ENCODE measurements around the gene PRSS27.

The PRSS27 gene

DNA sequence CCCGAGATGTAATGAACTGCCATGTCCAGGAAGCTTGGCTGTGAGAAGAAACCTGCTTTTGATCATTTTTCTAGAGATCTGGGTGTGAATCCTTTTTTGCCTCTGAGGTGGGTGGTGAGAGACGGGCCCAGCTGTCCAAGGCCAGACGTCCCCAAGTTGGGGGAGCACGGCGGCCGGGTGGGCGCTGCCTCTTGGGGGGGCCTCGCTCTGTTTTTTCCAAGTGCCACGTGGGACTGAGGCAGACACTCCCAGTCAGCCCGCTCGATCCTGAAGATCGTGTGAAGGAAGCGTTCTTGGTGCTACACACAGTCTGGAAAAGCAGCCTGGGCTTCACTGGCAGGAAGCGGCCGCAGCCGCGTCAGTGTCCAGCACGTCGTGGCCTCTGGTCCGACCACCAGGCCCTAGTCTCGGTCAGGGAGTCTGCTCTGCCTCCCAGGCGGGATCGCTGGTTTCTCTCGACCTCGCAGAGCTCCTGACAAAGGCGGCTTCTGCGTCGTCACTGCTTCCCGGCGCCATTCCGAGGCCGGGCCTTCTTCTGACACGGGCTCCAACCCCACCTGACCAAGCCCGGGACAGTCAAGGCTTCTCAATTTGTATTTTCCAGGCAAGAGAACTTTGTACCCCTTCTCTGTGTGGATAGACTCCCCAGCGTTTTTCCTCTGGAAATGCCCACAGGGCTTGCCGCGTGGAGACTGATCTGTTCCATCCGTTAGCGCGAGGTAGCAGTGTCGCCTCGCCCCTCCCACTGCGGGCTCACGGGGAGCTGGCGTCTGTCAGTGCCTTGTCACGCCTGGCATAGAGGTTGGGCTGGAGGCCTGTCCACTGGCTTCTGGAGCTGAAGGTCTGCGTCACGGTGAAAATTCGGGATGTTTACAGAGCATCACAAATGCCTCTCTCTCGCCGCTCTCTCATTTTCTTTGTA is 12.4 kb downstream of the PRSS27 start:
- TF ChIP-seq MYC (IDR thresholded peaks at IDR 0.05; ENCODE audit: low read depth, low read length) (no peak), POLR2A (IDR thresholded peaks at IDR 0.05; ENCODE audit: extremely low read depth, insufficient read length) (no peak)
- TF ChIP-seq, protein P1, sequence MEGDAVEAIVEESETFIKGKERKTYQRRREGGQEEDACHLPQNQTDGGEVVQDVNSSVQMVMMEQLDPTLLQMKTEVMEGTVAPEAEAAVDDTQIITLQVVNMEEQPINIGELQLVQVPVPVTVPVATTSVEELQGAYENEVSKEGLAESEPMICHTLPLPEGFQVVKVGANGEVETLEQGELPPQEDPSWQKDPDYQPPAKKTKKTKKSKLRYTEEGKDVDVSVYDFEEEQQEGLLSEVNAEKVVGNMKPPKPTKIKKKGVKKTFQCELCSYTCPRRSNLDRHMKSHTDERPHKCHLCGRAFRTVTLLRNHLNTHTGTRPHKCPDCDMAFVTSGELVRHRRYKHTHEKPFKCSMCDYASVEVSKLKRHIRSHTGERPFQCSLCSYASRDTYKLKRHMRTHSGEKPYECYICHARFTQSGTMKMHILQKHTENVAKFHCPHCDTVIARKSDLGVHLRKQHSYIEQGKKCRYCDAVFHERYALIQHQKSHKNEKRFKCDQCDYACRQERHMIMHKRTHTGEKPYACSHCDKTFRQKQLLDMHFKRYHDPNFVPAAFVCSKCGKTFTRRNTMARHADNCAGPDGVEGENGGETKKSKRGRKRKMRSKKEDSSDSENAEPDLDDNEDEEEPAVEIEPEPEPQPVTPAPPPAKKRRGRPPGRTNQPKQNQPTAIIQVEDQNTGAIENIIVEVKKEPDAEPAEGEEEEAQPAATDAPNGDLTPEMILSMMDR (IDR thresholded peaks at IDR 0.05; ENCODE audit: low read depth, low read length): no peak
- TF ChIP-seq, protein P2, sequence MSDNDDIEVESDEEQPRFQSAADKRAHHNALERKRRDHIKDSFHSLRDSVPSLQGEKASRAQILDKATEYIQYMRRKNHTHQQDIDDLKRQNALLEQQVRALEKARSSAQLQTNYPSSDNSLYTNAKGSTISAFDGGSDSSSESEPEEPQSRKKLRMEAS (IDR thresholded peaks at IDR 0.05; ENCODE audit: low read depth, low read length): no peak
- DNase-seq (ENCODE audit: low read depth): no peak
- H3K4me3 ChIP-seq (ENCODE audit: low read depth, low read length): no peak overlapping the region

DNA sequence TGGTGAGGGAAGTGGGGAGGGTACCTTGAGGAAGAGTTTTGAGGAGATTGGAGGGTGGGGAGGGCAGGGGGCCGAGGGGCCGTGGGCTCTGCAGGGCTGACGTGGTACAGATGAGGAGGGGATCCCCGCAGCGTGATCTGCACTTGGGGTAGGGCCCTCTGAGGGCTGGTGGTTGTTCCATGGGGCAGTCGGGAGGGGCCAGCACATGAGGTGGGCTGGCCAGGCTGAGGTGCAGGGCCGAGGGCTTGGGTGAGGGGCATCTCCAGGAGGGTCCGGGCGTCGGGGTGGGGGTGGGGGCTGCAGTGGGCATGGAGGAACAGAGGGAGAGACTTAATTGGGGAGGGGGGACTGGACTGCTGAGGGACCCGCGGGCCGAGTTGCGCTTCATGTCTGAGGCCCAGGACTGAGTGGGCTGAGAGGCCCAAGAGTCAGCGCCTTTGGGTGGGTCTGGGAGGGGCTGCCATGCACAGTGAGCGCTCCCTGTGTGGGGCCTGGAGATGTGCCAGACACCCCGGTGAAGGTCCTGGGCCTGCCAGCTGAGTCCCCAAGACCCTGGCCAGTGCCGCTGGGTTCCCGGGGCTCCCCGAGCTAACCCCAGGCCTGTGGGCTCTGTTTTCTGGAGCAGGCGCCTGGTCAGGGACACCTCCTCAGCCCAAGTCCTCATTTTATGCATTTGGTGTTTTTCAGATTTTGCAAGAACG is 13.3 kb downstream of the PRSS27 start:
- TF ChIP-seq POLR2A (IDR thresholded peaks at IDR 0.05; ENCODE audit: extremely low read depth, insufficient read length) (no peak), MYC (IDR thresholded peaks at IDR 0.05; ENCODE audit: low read depth, low read length) (no peak)
- TF ChIP-seq, protein P2 (IDR thresholded peaks at IDR 0.05; ENCODE audit: low read depth, low read length): no peak
- TF ChIP-seq, protein P1 (IDR thresholded peaks at IDR 0.05; ENCODE audit: low read depth, low read length): no peak
- no peak for DNase-seq (ENCODE audit: low read depth)
- H3K4me3 ChIP-seq (ENCODE audit: low read depth, low read length): no peak overlapping the region

DNA sequence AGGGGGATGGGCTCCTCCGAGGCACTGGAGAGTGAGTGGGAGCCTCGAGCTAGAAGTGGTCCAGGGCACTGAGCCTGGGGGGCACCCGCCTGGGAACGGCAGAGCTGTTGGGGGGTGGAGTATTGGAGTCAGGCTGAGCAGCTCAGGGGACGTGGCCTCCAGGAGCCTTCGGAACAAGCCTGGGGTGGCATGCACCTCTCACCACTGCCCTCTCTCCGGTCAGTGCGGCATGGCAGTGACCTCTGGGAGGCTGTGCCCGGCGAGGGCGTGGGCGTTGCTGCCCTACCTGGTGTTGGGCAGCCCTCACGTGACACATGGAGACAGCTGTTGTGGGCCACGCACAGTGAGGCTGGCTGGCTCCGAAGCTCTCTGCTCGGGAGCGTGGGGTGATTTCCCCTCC is 13.9 kb downstream of the PRSS27 start:
- no peak overlapping the region for H3K4me3 ChIP-seq (ENCODE audit: low read depth, low read length)
- no peak for DNase-seq (ENCODE audit: low read depth)
- TF ChIP-seq POLR2A (IDR thresholded peaks at IDR 0.05; ENCODE audit: extremely low read depth, insufficient read length) (no peak), MYC (IDR thresholded peaks at IDR 0.05; ENCODE audit: low read depth, low read length) (no peak)
- TF ChIP-seq, protein P2 (IDR thresholded peaks at IDR 0.05; ENCODE audit: low read depth, low read length): no peak
- TF ChIP-seq, protein P1 (IDR thresholded peaks at IDR 0.05; ENCODE audit: low read depth, low read length): no peak

DNA sequence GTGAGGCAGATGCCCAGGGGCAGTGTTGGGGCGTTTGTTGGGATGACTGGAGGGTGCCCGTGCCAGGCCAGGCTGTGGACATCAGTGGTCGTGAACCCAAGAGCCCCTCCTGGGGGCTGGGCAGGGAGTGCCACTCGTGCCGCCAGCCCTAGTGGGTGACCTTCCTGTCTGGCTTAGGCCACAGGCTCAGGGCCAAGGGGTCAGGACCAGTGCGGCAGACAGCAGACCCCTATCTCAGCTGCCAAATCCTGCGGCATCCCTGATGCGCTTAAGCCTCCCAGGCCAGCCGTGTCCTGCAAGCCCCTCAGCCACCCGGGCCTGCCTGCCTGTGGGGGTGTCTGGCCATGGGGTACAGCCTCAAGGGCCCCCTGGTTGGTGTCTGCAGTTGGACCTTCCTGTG is 14.7 kb downstream of the PRSS27 start:
- DNase-seq (ENCODE audit: low read depth): no peak
- TF ChIP-seq POLR2A (IDR thresholded peaks at IDR 0.05; ENCODE audit: extremely low read depth, insufficient read length) (no peak), MYC (IDR thresholded peaks at IDR 0.05; ENCODE audit: low read depth, low read length) (no peak)
- TF ChIP-seq, protein P1 (IDR thresholded peaks at IDR 0.05; ENCODE audit: low read depth, low read length): no peak
- TF ChIP-seq, protein P2 (IDR thresholded peaks at IDR 0.05; ENCODE audit: low read depth, low read length): no peak
- H3K4me3 ChIP-seq (ENCODE audit: low read depth, low read length): no peak overlapping the region

DNA sequence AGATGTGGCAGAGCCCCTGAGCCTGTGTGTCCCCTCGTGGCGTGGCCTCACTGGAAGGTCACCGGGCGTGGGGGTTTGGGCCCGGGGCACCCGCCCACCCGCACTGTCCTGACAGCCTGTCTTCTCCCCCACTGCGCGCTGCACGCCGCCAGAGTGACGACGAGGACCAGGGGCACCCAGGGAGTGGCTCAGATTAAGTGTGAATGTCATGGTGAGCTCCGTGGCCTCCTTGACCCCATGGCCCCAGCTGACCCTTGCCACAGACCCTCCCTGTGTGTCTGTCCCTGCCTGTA is 15.1 kb downstream of the PRSS27 start:
- no peak overlapping the region for H3K4me3 ChIP-seq (ENCODE audit: low read depth, low read length)
- DNase-seq (ENCODE audit: low read depth): no peak
- TF ChIP-seq, protein P1 (IDR thresholded peaks at IDR 0.05; ENCODE audit: low read depth, low read length): no peak
- TF ChIP-seq, protein P2 (IDR thresholded peaks at IDR 0.05; ENCODE audit: low read depth, low read length): no peak
- TF ChIP-seq POLR2A (IDR thresholded peaks at IDR 0.05; ENCODE audit: extremely low read depth, insufficient read length) (no peak), MYC (IDR thresholded peaks at IDR 0.05; ENCODE audit: low read depth, low read length) (no peak)

All from NB4 (cell line).